Umbilical cord (tissue), 2 donors: Measurements from ENCODE around the gene DEFB121. TPM values are rescaled to one million over a fixed set of nuclear protein-coding genes. Genes with fewer than 3 reads are reported as not detected.

Experiments
- DNase-seq: peaks from one replicate; pipeline ENCODE4 v3.0.0-alpha.2; 2015; ENCODE audit warnings: low spot score
- total RNA-seq: library from RNA; depleted of rRNA; stranded (reverse); fragments of >200 nt; gene quantifications from one replicate; pipeline ENCODE4 v1.2.3, GENCODE V29; 2014; ENCODE audit warnings: low replicate concordance; ENCODE audit not compliant: insufficient read depth

Gene DEFB121
- total RNA-seq, 1 donor from 2014 or later, result not detected

GRCh38 chr20:31363295-31363694 is 42.7 kb downstream of the DEFB121 start:
- DNase-seq, result no peak

DNA sequence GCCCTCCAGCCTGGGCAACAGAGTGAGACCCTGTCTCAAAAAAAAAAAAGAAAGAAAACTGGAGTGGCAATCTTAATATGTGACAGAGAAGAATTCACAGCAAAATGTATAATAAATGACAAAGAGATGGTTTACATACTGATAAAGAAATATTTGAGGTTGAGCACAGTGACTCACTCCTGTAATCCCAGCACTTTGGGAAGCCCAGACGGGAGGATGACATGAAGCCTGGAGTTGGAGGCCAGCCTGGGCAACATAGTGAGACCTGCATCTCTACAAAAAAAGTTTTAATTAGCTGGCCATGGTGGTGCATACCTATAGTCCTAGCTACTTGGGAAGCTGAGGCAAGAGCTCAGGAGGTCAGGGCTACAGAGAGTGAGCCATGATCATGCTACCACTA is 50.0 kb downstream of the DEFB121 start:
- DNase-seq, result no peak

Other genes with a start within 250 kb of the DEFB121 start
- gene DEFB115, start 148.6 kb downstream of the DEFB121 start, total RNA-seq, result not detected
- not detected for gene DEFB116, start 97.6 kb downstream of the DEFB121 start, total RNA-seq
- gene DEFB118, start 37.6 kb downstream of the DEFB121 start, total RNA-seq, result not detected
- gene DEFB119, start 15.6 kb downstream of the DEFB121 start, total RNA-seq, result not detected
- not detected for gene DEFB123, start 34.4 kb upstream of the DEFB121 start, total RNA-seq
- gene DEFB124, start 68.9 kb upstream of the DEFB121 start, total RNA-seq, result not detected
- gene REM1, start 69.1 kb upstream of the DEFB121 start, total RNA-seq, result not detected
- gene HM13, start 108.2 kb upstream of the DEFB121 start, total RNA-seq, result 42.1 TPM
- 224 TPM for gene ID1, start 199.1 kb upstream of the DEFB121 start, total RNA-seq
- 7.9 TPM for gene COX4I2, start 231.7 kb upstream of the DEFB121 start, total RNA-seq